NCI-H510A (cell line): ENCODE measurements around the gene C22orf42.
"Not testable (repeated sequence)": the region's sequence is repeated elsewhere in the genome, so short reads cannot be mapped to it uniquely, and the experiment has no call there.

Experiments
- DNase-seq: peaks from one replicate; lab custom pipeline; 2025; lab: John Stamatoyannopoulos, UW

The C22orf42 gene

GRCh38 chr22:32185821-32186220 lies 26.7 kb upstream of the C22orf42 start:
- DNase-seq, result no peak

GRCh38 chr22:32183625-32184024 lies 24.5 kb upstream of the C22orf42 start:
- DNase-seq, result no peak

GRCh38 chr22:32181043-32181442 lies 21.9 kb upstream of the C22orf42 start:
- DNase-seq, result no peak

GRCh38 chr22:32177221-32177765 lies 18.2 kb upstream of the C22orf42 start:
- no peak for DNase-seq

- no peak for DNase-seq
Measured at GRCh38 chr22:32175683-32176644, 16.9 kb upstream of the C22orf42 start.

- DNase-seq, result no peak
Measured at GRCh38 chr22:32175115-32175514, 16.0 kb upstream of the C22orf42 start.

- no peak for DNase-seq
Measured at GRCh38 chr22:32165681-32166080, 6.6 kb upstream of the C22orf42 start.

GRCh38 chr22:32164075-32164860 lies 5.2 kb upstream of the C22orf42 start:
- DNase-seq, result no peak

GRCh38 chr22:32160411-32160810 lies 1.3 kb upstream of the C22orf42 start:
- not testable (repeated sequence) for DNase-seq

- not testable (repeated sequence) for DNase-seq
Measured at GRCh38 chr22:32157632-32158031, 1.5 kb downstream of the C22orf42 start.

GRCh38 chr22:32154727-32155126 lies 4.4 kb downstream of the C22orf42 start:
- DNase-seq, result not testable (repeated sequence)

- not testable (repeated sequence) for DNase-seq
Measured at GRCh38 chr22:32151641-32152040, 7.5 kb downstream of the C22orf42 start.

- DNase-seq, result not testable (repeated sequence)
Measured at GRCh38 chr22:32150647-32151046, 8.5 kb downstream of the C22orf42 start.

GRCh38 chr22:32148372-32148771 lies 10.7 kb downstream of the C22orf42 start:
- not testable (repeated sequence) for DNase-seq

- DNase-seq, result not testable (repeated sequence)
Measured at GRCh38 chr22:32147128-32147527, 12.0 kb downstream of the C22orf42 start.

- DNase-seq, result no peak
Measured at GRCh38 chr22:32144496-32145274, 14.4 kb downstream of the C22orf42 start.

GRCh38 chr22:32142600-32142999 lies 16.5 kb downstream of the C22orf42 start:
- DNase-seq, result no peak

- not testable (repeated sequence) for DNase-seq
Measured at GRCh38 chr22:32140688-32141087, 18.4 kb downstream of the C22orf42 start.

GRCh38 chr22:32138576-32138975 lies 20.5 kb downstream of the C22orf42 start:
- DNase-seq, result not testable (repeated sequence)

GRCh38 chr22:32137731-32138324 lies 21.3 kb downstream of the C22orf42 start:
- DNase-seq, result not testable (repeated sequence)

- DNase-seq, result not testable (repeated sequence)
Measured at GRCh38 chr22:32136881-32137280, 22.2 kb downstream of the C22orf42 start.
